Endothelial cell (in vitro differentiated cells): Measurements from ENCODE around the gene MYRIP. TPM values are rescaled to one million over a fixed set of nuclear protein-coding genes. Genes with fewer than 3 reads are reported as not detected.

Experiments used
- DNase-seq: peaks from one replicate; pipeline ENCODE4 v3.0.0; 2021; ENCODE audit warnings: low spot score
- H3K27ac Mint-ChIP-seq: one replicate; pipeline ENCODE4 v1.8.0; 2021; ENCODE audit warnings: mixed read lengths, inconsistent platforms; ENCODE audit not compliant: unreplicated experiment
- H3K27me3 Mint-ChIP-seq: one replicate; pipeline ENCODE4 v1.8.0; 2021; ENCODE audit warnings: mild to moderate bottlenecking, moderate library complexity, mixed read lengths, inconsistent platforms; ENCODE audit not compliant: unreplicated experiment
- H3K36me3 Mint-ChIP-seq: one replicate; pipeline ENCODE4 v1.8.0; 2021; ENCODE audit warnings: mild to moderate bottlenecking, low read depth, mixed read lengths, inconsistent platforms; ENCODE audit not compliant: unreplicated experiment
- H3K4me1 Mint-ChIP-seq: one replicate; pipeline ENCODE4 v1.8.0; 2021; ENCODE audit warnings: mild to moderate bottlenecking, mixed read lengths, inconsistent platforms; ENCODE audit not compliant: unreplicated experiment
- H3K4me3 Mint-ChIP-seq: one replicate; pipeline ENCODE4 v1.8.0; 2021; ENCODE audit warnings: mild to moderate bottlenecking, mixed read lengths, inconsistent platforms; ENCODE audit not compliant: unreplicated experiment
- H3K9me3 Mint-ChIP-seq: one replicate; pipeline ENCODE4 v1.8.0; 2021; ENCODE audit warnings: mixed read lengths, inconsistent platforms; ENCODE audit not compliant: unreplicated experiment
- total RNA-seq: library from RNA; stranded (reverse); fragmentation: NEBNext Ultra II Directional; extraction: Animal tissue kit (Norgen Biotek cat#: 25700); gene quantifications from one replicate; pipeline ENCODE4 v1.2.1, GENCODE V29; 2021; ENCODE audit not compliant: unreplicated experiment
- TF ChIP-seq, protein P1 (sequence below): fragments of 200-600 bp; sonication (generic); IDR thresholded peaks from one replicate; pipeline ENCODE4 v1.5.0; 2021; ENCODE audit warnings: antibody characterized with exemption; ENCODE audit not compliant: unreplicated experiment

The MYRIP gene
- total RNA-seq, 1 donor from 2014 or later = 0.49 TPM

- no peak for DNase-seq
- no peaks in the 10 kb centered on the region for H3K4me1 Mint-ChIP-seq
- no peak overlapping the region for H3K27ac Mint-ChIP-seq
- no peak overlapping the region for H3K4me3 Mint-ChIP-seq
- no peaks in the 10 kb centered on the region for H3K27me3 Mint-ChIP-seq
- H3K36me3 Mint-ChIP-seq = no peaks in the 10 kb centered on the region
- no peaks in the 10 kb centered on the region for H3K9me3 Mint-ChIP-seq
- TF ChIP-seq, protein P1, sequence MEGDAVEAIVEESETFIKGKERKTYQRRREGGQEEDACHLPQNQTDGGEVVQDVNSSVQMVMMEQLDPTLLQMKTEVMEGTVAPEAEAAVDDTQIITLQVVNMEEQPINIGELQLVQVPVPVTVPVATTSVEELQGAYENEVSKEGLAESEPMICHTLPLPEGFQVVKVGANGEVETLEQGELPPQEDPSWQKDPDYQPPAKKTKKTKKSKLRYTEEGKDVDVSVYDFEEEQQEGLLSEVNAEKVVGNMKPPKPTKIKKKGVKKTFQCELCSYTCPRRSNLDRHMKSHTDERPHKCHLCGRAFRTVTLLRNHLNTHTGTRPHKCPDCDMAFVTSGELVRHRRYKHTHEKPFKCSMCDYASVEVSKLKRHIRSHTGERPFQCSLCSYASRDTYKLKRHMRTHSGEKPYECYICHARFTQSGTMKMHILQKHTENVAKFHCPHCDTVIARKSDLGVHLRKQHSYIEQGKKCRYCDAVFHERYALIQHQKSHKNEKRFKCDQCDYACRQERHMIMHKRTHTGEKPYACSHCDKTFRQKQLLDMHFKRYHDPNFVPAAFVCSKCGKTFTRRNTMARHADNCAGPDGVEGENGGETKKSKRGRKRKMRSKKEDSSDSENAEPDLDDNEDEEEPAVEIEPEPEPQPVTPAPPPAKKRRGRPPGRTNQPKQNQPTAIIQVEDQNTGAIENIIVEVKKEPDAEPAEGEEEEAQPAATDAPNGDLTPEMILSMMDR = no peak
Measured at GRCh38 chr3:40255532-40255931, 446.1 kb downstream of the MYRIP start.

GRCh38 chr3:40258064-40258463 is 448.7 kb downstream of the MYRIP start:
- Mint-ChIP-seq H3K36me3 (no peaks in the 10 kb centered on the region), H3K4me1 (no peaks in the 10 kb centered on the region), H3K4me3 (no peak overlapping the region), H3K9me3 (no peaks in the 10 kb centered on the region), H3K27ac (no peak overlapping the region), H3K27me3 (no peaks in the 10 kb centered on the region)
- DNase-seq = no peak
- TF ChIP-seq, protein P1 = no peak

DNA sequence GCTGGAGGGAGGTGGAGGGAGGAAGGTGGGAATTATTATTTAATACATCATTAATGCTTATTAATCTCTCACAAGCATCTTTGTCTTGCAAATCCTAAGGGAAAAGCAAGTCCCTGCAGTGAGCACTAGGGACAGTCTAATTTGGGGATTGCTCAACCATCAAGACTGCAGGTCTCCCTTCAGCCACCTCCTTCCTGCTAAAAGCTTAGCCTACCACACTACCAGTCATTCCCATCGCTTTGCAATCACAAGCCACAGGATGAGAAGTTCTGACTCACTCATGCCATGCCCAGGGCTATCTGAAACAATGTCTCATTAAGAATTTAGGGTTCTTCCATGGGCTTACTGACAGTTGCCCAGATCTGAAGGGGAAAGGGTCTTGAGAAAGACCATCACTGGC is 449.1 kb downstream of the MYRIP start:
- no peaks in the 10 kb centered on the region for H3K9me3 Mint-ChIP-seq
- no peaks in the 10 kb centered on the region for H3K36me3 Mint-ChIP-seq
- no peaks in the 10 kb centered on the region for H3K27me3 Mint-ChIP-seq
- DNase-seq = no peak
- no peak overlapping the region for H3K27ac Mint-ChIP-seq
- H3K4me3 Mint-ChIP-seq = no peak overlapping the region
- TF ChIP-seq, protein P1 = no peak
- no peaks in the 10 kb centered on the region for H3K4me1 Mint-ChIP-seq

- TF ChIP-seq, protein P1 = no peak
- H3K27ac Mint-ChIP-seq = no peak overlapping the region
- no peaks in the 10 kb centered on the region for H3K27me3 Mint-ChIP-seq
- H3K9me3 Mint-ChIP-seq = no peaks in the 10 kb centered on the region
- no peak for DNase-seq
- no peaks in the 10 kb centered on the region for H3K36me3 Mint-ChIP-seq
- H3K4me1 Mint-ChIP-seq = peaks cover 3% of the 10 kb centered on the region
- no peak overlapping the region for H3K4me3 Mint-ChIP-seq
Measured at GRCh38 chr3:40262331-40262730, 452.9 kb downstream of the MYRIP start.

DNA sequence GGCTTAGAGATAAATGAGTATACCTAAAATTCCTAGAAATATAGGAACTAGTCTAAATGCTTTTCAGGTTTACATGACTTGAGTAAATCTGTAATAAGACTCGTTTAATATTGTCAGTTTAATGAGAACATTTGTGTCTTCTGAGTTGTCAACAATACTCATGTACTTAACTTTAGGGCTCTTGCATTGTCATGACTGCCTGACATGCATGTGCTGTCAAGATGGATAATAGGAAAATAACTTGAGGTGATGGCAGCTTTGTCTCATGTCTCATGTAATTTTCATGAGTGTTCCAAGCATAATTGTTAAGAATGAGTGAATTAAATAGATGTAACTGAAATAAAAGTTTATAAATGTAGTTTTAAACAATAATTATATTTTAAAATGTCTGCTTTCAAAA is 455.0 kb downstream of the MYRIP start:
- no peaks in the 10 kb centered on the region for H3K27me3 Mint-ChIP-seq
- no peak overlapping the region for H3K4me3 Mint-ChIP-seq
- H3K4me1 Mint-ChIP-seq = peaks cover 3% of the 10 kb centered on the region
- DNase-seq = no peak
- no peak overlapping the region for H3K27ac Mint-ChIP-seq
- H3K9me3 Mint-ChIP-seq = no peaks in the 10 kb centered on the region
- TF ChIP-seq, protein P1 = no peak
- H3K36me3 Mint-ChIP-seq = no peaks in the 10 kb centered on the region
